Colonic mucosa (tissue), 4 donors: ENCODE results near the gene TANGO6. TPM values are rescaled to one million over a fixed set of nuclear protein-coding genes. Genes with fewer than 3 reads are reported as not detected.

ENCODE experiments used
- DNase-seq: peaks from one replicate; pipeline ENCODE4 v3.0.0-alpha.2; 2020
- H3K27ac ChIP-seq: fragments of 200-600 bp; one replicate; pipeline ENCODE4 v1.8.0; 2021
- H3K27me3 ChIP-seq: fragments of 200-600 bp; one replicate; pipeline ENCODE4 v1.8.0; 2021
- H3K36me3 ChIP-seq: fragments of 200-600 bp; one replicate; pipeline ENCODE4 v1.8.0; 2021
- H3K4me1 ChIP-seq: fragments of 200-600 bp; one replicate; pipeline ENCODE4 v1.8.0; 2021; ENCODE audit warnings: mild to moderate bottlenecking
- H3K4me3 ChIP-seq: fragments of 200-600 bp; one replicate; pipeline ENCODE4 v1.8.0; 2021
- H3K9ac ChIP-seq, 2 donors: one replicate each; pipeline ENCODE4 v1.7.0; 2013; ENCODE audit warnings: control low read depth in 2 of 2, low read depth in 2 of 2, low read length in 2 of 2
- H3K9me3 ChIP-seq: fragments of 200-600 bp; one replicate; pipeline ENCODE4 v1.8.0; 2021
- intact Hi-C: fragments of 100-400 bp; cut with DNase I; formaldehyde crosslinking; loops from one replicate; pipeline ENCODE4 v1.14.1; 2022
- total RNA-seq, 2 donors: library from RNA; stranded (reverse); fragmentation: NEBNext Ultra II Directional in 1 of 2; extraction: Animal tissue kit (Norgen Biotek cat#: 25700) in 1 of 2; gene quantifications; one replicate each; pipeline ENCODE4 v1.2.1, GENCODE V29; 2021
- TF ChIP-seq, protein P1 (sequence below): fragments of 200-600 bp; IDR thresholded peaks from one replicate; pipeline ENCODE4 v1.8.0; 2022; ENCODE audit warnings: antibody characterized with exemption, mild to moderate bottlenecking
- donor health status: healthy.
- donor health status: DM: no; HTN: no; CAD: no.
- donor health status: DM: no; HTN: no; CAD: no.

The TANGO6 gene
- total RNA-seq, 2 donors from 2014 or later, result 6.6 to 10.1 TPM

DNA sequence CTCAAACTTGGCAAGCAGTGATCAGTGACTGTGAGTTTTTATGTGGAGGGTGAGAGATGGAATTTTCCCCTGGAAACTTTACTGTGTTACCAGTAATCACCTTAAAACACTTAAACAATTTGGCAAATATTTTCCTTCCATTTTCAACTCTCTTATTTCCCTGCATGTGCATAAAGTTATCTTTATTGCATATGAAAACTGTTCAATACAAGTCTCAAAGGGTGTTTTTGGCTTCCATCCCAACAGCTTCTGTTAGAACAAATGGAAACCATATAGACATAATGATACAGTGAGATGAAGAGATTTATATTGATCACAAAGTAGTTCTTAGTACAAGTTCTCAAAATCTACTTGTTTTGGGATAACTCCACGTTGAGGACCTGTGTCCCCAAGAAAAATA is 36.4 kb upstream of the TANGO6 start:
- Histone ChIP-seq H3K9me3 (no peaks in the 10 kb centered on the region), H3K9ac (no peak overlapping the region), H3K27me3 (no peaks in the 10 kb centered on the region), H3K4me1 (no peaks in the 10 kb centered on the region), H3K4me3 (no peak overlapping the region), H3K27ac (no peak overlapping the region), H3K36me3 (peaks cover 5% of the 10 kb centered on the region)
- TF ChIP-seq, protein P1, sequence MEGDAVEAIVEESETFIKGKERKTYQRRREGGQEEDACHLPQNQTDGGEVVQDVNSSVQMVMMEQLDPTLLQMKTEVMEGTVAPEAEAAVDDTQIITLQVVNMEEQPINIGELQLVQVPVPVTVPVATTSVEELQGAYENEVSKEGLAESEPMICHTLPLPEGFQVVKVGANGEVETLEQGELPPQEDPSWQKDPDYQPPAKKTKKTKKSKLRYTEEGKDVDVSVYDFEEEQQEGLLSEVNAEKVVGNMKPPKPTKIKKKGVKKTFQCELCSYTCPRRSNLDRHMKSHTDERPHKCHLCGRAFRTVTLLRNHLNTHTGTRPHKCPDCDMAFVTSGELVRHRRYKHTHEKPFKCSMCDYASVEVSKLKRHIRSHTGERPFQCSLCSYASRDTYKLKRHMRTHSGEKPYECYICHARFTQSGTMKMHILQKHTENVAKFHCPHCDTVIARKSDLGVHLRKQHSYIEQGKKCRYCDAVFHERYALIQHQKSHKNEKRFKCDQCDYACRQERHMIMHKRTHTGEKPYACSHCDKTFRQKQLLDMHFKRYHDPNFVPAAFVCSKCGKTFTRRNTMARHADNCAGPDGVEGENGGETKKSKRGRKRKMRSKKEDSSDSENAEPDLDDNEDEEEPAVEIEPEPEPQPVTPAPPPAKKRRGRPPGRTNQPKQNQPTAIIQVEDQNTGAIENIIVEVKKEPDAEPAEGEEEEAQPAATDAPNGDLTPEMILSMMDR, result no peak
- no peak for DNase-seq
- intact Hi-C loops, result no loop called here

DNA sequence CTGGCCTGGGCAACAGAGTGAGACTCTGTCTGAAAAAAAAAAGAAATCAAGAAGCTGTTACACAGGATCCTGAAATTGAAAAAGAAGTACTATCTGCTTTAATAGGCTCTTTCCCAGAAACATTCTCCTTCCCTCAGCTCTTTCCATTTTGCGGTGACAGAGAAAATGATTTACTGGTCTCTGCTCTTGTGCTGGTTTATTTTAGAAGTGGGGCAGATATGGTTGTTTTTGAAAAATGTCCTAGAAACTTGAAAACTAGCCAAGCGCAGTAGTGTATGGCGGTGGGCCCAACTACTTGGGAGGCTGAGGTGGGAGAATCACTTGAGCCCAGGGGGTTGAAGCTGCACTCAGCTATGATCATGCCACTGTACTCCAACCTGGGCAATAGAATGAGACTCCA is 28.8 kb upstream of the TANGO6 start:
- Histone ChIP-seq H3K36me3 (peaks cover 5% of the 10 kb centered on the region), H3K27ac (no peak overlapping the region), H3K27me3 (no peaks in the 10 kb centered on the region), H3K4me3 (no peak overlapping the region), H3K9me3 (no peaks in the 10 kb centered on the region), H3K9ac (no peak overlapping the region), H3K4me1 (no peaks in the 10 kb centered on the region)
- TF ChIP-seq, protein P1, result no peak
- intact Hi-C loops, result no loop called here
- no peak for DNase-seq

DNA sequence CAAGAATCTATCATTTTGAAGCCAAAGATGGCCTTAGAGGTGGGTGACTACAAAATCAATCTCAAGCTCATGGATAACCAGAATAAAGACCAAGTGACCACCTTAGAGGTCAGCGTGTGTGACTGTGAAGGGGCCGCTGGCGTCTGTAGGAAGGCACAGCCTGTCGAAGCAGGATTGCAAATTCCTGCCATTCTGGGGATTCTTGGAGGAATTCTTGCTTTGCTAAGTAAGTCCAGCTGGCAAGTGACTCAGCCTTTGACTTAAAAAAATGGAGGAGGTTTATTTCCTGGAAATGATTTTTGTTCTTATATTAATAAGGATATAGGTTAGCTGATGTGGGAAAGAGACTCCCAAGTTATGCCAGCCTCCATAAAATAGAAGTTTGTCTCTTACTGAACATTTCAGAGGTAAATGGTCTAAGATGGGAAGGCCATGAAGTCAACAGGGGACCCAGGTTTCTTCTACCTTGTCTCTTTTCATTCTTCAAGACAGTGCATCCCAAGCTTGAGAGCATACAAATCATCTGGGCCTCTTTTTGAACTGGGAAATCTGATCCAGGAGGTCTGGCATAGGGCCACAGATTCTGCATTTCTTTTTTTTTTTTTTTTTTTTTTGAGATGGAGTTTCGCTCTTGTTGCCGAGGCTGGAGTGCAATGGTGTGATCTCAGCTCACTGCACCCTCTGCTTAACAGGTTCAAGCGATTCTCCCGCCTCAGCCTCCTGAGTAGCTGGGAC is 19.8 kb upstream of the TANGO6 start:
- peaks cover 3% of the 10 kb centered on the region for H3K36me3 ChIP-seq
- TF ChIP-seq, protein P1, result no peak
- no peaks in the 10 kb centered on the region for H3K9me3 ChIP-seq
- intact Hi-C loops, result no loop called here
- H3K4me3 ChIP-seq, result no peak overlapping the region
- H3K27ac ChIP-seq, result no peak overlapping the region
- no peaks in the 10 kb centered on the region for H3K27me3 ChIP-seq
- H3K9ac ChIP-seq, result no peak overlapping the region
- DNase-seq, result no peak
- no peaks in the 10 kb centered on the region for H3K4me1 ChIP-seq

DNA sequence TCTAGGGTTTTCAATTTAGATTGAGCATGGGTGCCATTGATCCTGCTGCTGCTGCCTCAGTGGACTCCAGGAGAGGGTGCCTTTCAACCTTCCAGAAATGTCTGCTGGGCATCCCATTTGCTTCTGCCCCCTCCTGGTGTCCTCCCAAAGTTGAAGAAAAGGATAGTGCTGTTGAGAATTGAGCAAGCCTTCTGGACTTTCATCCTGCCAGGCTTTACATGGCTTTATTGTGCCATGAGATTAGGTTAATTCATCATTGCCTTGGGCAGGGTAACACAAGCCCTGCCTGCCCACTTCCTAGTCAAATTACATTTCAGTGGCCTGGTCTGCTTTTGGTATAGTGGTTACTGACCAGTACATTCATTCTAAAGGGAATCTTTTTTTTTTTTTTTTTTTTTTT is 17.9 kb upstream of the TANGO6 start:
- H3K27me3 ChIP-seq, result no peaks in the 10 kb centered on the region
- intact Hi-C loops, result no loop called here
- H3K4me1 ChIP-seq, result no peaks in the 10 kb centered on the region
- DNase-seq, result peak; percentile 34
- no peak overlapping the region for H3K27ac ChIP-seq
- H3K9me3 ChIP-seq, result no peaks in the 10 kb centered on the region
- no peak overlapping the region for H3K9ac ChIP-seq
- H3K4me3 ChIP-seq, result no peak overlapping the region
- H3K36me3 ChIP-seq, result peaks cover 5% of the 10 kb centered on the region
- TF ChIP-seq, protein P1, result no peak

DNA sequence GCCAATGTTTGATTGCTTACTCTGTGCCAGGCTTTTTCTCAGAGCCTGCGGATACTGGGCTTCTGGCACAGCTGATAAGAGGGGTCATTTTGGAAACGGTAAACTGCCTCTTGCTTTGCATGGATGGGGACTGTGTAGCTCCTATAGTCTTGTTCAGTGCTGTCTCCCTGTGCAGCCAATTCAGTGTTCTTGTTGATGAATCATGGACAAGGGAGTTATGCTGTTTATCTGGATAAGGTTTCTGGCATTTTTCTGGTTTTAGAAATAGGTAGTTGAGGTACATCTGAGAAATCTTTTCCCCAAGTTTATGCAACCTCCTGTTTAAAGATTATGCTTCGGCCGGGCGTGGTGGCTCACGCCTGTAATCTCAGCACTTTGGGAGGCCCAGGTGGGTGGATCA is 16.7 kb upstream of the TANGO6 start:
- peaks cover 5% of the 10 kb centered on the region for H3K36me3 ChIP-seq
- no peaks in the 10 kb centered on the region for H3K9me3 ChIP-seq
- DNase-seq, result no peak
- TF ChIP-seq, protein P1, result no peak
- no peaks in the 10 kb centered on the region for H3K27me3 ChIP-seq
- intact Hi-C loops, result no loop called here
- no peaks in the 10 kb centered on the region for H3K4me1 ChIP-seq
- H3K27ac ChIP-seq, result no peak overlapping the region
- no peak overlapping the region for H3K4me3 ChIP-seq
- H3K9ac ChIP-seq, result no peak overlapping the region
